Forelimb muscle (tissue), 1 donor: ENCODE results near the gene CD40. TPM values are rescaled to one million over a fixed set of nuclear protein-coding genes. Genes with fewer than 3 reads are reported as not detected.
"Not testable (repeated sequence)": the region's sequence is repeated elsewhere in the genome, so short reads cannot be mapped to it uniquely, and the experiment has no call there.

ENCODE experiments used
- DNase-seq: peaks from one replicate; pipeline ENCODE4 v3.0.0-alpha.2; 2013; ENCODE audit warnings: low read depth
- polyA plus RNA-seq: library from polyadenylated mRNA; unstranded; fragments of 120-200 nt; gene quantifications from one replicate; pipeline ENCODE4 v1.2.1, GENCODE V29; 2013; ENCODE audit not compliant: insufficient read length

CD40 gene
- polyA plus RNA-seq, 1 donor, result 7.4 TPM

DNA sequence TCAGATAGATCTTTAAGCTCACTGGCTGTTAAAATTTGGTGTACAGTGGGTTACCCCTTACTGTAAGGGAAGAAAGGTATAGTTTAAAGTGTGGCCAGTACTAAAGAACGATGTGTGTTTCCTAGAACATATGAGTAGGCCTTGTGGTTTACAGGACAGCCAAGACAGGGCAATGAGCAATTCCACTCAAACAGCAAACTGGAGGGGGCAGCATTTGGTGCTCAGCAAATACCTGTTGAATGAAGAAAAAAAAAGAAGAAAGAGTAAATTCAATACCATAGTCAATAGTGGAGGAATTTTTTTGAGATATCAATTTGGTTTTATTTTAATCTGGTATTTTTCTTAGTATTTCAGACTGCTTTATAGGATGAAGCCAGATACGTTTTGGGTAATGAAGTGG lies 24.6 kb upstream of the CD40 start:
- DNase-seq, result no peak

DNA sequence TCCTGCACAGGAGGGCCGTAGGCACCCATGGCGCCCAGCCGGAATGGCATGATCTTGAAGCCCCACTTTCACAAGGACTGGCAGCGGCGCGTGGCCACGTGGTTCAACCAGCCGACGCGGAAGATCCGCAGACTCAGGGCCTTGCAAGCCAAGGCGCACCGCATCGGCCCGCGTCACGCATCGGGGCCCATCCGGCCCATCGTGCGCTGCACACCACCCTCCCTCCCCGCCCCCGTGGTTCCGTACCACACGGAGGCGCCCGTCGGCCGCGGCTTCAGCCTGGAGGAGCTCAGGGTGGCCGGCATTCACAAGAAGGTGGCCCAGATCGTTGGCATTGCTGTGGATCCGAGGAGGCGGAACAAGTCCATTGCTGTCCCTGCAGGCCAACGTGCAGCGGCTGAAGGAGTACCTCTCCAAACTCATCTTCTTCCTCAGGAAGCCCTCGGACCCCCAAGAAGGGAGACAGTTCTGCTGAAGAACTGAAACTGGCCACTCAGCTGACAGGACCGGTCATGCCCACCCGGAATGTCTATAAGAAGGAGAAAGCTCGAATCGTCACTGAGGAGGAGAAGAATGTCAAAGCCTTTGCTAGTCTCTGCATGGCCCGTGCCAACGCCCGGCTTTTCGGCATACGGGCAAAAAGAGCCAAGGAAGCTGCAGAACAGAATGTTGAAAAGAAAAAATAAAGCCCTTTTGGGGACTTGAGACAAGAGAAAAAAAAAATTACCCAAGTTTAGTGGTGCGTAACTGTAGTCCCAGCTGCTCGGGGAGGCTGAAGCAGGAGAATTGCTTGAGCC lies 18.4 kb upstream of the CD40 start:
- no peak for DNase-seq

DNA sequence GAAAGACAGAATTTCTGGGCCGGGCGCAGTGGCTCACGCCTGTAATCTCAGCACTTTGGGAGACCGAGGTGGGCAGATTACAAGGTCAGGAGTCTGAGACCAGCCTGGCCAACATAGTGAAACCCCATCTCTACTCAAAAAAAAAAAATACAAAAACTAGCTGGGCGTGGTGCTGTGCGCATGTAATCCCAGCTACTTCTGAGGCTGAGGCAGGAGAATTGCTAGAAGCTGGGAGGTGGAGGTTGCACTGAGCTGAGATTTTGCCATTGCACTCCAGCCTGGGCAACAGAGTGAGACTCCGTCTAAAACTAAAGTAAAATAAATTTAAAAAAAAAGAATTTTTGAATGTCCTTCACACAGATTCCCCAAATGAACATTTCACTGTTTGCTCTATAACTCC lies 17.7 kb upstream of the CD40 start:
- not testable (repeated sequence) for DNase-seq

DNA sequence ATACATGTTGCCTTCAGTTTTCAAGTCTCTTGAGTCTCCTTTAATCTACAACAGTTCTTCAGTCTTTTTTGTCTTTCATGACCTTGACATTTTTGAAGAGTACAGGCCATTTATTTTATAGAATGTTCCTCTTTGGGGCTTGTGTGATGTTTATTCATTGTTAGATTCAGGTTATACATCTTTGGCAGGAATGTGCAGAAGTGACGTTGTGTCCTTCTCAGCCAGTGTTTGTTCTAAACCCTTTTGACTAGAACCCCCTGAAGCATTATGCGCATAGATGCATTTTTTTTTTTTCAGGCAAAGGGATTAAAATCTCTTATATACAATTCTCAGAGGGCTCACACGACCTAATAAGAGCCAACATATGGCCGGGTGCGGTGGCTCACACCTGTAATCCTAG lies 17.1 kb upstream of the CD40 start:
- DNase-seq, result no peak

DNA sequence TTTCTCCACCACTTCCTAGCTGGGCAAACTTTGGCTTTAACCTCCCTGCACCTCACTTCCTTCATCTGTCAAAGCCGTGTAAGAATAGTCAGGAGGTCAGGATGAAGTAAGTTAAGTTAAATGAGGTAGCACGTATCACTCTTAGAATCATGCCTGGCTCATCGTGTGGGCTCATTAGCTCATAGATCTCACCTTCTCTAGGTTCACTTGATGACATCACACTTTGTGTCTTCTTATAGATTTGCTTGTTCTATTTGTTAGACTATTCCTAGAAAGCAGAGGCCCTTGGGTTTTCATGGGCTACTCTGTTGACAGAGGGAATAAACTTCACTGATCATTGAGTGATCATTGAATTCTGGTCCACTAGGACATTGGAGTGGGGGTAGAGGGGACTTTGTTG lies 16.2 kb upstream of the CD40 start:
- no peak for DNase-seq

DNA sequence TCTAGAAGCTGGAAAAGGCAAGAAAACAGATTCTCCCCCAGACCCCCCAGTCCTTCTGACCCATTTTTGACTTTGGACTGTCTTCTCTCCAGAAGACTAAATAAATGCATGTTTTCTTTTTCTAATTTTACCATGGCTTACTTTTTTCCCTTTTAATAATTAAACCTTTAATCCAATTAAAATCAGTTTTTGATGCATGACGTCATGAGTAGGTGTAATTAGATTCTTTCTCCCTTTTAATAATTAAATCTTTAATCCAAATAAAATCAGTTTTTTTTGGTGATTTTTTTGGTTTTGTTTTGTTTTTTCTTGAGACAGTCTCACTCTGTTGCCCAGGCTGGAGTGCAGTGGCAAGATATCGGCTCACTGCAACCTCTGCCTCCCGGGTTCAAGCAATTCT lies 15.2 kb upstream of the CD40 start:
- no peak for DNase-seq

DNA sequence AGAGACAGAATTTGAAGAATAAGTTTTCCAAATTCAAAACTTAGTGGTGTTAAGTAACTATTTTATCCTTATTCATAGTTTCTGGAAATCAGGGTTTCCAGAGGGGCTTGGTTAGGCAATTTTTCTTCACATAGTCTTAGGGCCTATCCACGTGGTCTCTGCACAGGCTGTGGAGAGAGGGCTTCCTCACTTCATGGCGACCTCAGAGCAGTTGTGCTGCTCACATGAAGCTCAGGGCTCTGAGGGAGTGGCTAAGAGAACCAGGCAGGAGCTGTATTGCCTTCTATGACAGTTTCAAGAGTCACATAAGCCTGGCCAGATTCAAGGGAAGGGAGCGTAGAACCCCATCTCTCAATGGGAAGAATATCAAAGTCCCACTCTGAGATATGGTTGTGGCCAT lies 13.9 kb upstream of the CD40 start:
- DNase-seq, result no peak

DNA sequence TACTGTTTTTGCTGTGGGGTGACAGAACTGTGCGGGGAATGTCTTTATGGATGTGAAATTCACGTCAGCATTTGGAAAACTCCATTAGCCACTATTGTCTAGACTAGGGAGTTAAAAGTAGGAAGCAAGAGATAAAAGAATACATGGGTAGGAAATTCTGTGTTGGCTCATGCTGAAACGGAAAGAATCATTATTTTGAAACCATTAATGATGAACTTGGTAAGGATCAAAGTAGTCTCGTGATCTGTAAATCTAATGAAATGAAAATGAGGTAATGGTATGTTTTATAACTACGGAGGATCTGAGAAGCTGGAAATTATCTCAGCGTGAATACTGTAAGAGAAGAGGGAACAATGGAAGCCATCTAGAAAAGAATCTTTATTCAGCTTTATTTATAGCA lies 11.1 kb upstream of the CD40 start:
- no peak for DNase-seq

DNA sequence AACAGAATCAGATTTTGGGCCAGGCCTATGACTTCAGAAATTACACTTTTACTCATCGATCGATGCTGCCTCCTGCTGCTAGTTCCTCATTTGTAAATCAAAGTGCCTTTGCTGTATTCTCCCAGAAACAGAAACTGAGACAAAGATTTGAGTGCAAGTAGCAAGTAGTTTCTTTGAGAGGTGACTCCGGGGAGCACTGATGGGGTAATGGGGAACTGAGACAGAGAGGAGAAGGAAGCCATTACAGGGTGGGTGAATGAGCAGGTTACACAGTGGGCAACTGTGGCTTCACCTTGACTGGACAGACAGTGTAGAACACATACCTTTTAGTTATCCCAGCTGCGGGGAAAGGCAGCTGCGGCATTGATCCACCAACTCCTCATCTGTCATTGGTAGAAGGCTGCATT lies 9.7 kb upstream of the CD40 start:
- no peak for DNase-seq

DNA sequence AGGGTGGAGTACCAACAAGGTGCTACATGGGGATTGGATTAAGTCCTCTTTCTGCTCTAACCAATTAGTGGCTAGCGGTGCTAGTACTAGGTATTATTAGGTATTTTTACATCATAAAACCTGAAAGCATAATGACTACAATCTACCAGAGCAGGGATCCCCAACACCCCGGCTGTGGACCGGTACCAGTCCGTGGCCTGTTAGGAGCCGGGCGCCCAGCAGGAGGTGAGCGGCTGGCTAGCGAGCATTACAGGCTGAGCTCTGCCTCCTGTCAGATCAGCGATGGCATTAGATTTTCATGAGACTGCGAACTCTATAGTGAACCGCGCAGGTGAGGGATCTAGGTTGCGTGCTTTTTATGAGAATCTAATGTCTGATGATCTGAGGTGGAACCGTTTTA lies 9.1 kb upstream of the CD40 start:
- DNase-seq, result no peak

DNA sequence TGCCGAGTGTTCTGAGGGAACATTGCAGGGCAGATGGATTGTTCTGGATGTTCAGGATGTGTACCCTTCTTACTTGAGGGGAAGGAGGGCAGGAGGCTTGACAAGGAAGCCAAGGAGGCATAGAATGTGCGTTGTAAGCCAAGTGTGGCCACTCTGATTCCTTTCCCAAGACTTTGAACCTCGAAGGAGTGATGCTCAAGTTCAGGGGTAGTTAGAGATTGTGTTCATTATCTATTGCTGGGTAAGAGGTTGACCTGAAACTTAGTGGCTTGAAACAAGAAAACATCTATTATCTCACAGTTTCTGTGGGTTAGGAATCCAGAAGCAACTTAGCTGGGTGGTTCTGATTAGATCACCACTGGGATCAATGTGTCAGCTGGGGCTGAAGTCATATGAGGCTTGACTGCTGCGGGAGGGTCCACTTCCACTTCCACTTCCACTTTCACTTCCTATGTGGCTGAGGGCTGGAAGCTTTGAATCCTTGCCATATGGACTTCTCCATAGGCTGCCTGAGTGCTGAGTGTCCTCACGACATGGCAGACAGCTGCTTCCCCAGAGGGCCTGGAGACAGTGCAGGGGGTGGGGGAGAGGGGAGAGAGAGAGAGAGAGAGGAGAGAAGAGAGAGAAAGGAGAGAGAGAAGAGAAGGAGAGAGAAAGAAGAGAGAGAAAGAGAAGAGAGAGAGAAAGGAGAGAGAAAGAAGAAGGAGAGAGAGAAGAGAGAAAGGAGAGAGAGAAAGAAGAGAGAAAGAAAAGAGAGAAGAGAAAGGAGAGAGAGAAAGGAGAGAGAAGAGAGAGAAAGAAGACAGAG lies 6.9 kb upstream of the CD40 start:
- no peak for DNase-seq

DNA sequence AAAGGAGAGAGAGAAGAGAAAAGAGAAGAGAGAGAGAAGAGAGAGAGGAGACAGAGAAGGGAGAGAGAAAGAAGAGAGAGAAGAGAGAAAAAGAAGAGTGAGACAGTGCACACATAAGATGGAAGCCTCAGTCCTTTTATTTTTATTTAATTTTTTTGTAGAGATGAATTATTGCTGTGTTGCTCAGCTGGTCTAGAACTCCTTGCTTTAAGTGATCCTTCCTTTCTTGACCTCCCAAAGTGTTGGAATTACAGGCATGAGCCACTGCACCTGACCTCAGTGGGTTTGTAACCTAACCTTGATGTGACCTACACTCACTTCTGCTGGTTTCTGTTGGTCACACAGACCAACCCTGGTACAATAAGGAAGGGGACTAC lies 6.3 kb upstream of the CD40 start:
- no peak for DNase-seq

DNA sequence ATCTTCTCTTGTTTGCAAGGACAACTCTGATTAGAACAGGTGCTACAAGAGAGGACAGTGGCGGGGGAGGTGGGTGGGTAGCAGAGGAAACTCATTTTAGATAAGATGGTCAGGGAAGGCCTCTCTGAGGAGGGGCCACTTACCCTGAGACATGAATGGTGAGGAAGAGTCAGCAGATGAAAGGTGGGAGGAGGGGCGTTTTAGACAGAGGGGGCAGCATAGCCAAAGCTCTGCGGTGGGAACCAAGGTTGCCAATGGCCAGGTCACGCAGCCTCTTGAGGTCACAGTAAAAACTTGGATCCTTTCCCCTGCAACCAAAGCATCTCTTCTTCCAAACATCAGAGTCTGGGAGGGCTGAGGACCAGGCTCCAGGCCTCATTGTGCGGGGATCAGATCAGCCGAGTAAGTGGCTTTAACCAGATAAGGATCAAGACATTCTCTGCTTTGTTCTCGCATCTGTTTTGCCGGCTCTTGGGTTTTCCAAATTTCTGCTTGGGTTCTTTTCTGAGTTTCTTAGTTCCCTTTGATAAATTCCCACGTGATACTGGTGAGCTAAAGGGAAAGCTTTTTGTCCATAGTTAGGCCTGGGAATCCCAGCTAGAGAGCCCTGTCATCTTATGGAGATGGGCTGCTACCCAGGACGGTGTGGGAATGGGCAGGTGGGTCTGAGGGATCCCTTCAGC lies 5.5 kb upstream of the CD40 start:
- DNase-seq, result no peak

DNA sequence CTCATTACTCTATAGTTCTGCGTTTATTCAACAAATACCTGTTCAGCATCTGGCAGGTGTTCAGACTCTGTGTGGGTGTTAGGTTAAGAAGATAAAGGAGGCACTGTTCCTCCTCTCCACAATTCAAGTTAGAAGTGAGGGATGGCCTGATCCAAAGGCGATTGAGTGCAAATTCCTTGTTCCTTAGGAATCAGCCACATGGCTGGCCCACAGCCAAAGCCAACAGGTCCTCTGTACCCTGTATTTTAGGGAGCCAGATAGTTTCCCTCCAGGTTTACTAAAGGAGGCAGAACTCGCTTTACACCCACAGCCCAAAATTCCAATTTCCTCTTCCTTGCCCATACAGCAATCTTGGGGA lies 5.0 kb upstream of the CD40 start:
- no peak for DNase-seq

DNA sequence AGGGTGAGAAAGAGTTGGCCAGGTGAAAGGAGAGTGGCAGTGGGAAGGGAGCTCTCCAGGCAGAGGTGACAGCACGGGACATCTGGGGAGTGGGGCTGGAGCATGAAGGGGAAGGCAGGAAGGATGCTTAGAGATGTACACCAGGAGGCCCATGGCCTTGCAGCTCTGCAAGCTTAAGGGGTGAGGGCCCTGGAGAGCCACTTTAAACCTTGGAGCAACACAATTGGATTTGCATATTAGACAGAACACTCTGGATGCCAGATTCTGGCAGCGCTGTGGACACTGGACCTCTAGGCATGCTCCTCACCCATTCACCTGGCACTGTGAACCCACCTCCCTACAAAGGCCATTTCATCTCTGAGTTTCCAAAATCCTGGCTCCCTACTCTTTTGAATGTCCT lies 3.7 kb upstream of the CD40 start:
- no peak for DNase-seq

DNA sequence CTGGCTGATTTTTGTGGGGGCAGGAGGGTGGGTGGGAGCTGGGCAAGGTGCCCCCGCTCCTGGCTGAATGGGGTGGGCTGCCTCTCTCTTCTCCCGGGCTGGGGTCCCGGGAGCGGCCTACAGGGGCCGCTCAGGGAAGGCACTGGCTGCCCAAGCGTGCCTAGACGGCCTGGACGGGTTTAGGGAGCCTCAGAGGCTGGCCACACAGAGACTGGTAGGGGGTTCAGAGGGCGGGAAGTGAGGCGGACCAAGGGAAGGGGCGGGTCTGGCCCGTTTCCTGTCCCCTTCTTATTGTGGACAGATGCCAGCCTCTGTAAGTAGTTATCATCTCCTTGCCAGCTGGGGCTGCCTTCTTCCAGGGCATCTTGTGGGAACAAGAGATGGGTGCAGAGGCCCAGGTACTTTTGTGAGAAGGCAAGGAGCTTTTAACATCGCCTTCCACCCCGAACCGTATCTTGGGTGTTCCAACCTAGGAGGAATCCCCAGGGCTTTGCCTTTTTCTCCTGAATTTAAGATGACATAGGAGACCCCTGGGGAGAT lies 437 bp downstream of the CD40 start:
- DNase-seq, result no peak

DNA sequence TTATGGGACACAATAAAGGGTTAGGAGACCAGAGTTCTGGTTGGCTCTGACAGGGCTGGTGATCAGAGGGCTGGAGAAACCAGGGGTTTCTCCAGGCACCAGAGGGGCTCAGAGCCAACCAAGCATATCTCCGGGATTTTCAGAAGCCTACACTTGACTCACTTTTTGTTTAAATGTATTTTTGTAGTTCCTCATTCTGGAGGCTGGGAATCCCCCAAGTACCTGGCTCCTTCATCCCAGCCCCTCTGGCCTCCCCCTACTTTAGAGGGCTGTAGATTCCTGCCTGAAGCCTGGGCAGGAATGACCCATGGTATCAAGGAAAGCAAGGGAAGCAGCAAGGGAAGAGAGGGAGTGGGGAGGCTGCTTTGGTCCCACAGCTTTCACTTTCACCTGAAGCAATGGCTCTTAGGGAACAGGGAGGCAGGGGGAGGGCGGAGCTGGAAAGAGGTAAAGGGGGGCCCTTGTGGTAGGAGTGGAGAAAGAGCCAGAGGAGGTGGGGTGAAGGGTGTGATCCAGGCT lies 973 bp downstream of the CD40 start:
- no peak for DNase-seq

DNA sequence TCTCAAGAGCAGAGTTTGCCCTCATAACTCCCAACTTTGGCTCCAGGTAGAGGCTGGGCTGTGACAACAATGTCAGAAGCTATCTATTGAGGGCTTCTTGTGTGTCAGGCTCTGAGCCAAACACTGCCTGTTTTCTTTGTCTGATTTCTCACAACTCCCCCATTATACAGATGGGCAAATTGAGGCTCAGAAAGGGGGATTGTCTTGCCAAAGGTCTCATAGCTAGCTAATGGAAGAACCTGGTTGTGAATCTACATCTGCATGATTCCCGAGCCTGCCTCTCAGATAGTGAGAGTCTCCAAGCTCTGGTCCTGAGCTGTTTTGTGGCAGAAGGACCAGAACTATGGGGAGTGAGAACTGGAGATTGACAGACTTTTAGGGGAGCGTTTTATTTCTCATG lies 1.4 kb downstream of the CD40 start:
- DNase-seq, result no peak

DNA sequence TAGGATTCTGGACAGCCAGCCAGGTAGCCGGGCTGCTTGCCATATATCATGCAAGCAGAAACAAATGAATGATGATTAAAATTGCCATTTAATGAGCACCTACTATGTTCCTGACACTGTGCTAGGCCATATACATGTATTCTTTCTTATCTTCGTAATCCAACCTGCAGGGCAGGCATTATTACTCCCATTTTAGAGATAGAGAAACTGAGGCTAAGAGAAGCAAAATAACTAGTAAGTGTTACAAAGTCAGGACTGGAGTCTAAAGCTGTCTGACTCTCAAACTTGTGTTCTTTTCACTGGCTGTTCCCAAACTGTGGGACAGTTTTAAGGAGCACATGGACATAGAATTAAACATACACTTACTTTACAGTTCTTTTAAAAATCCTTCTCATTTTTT lies 2.0 kb downstream of the CD40 start:
- no peak for DNase-seq

DNA sequence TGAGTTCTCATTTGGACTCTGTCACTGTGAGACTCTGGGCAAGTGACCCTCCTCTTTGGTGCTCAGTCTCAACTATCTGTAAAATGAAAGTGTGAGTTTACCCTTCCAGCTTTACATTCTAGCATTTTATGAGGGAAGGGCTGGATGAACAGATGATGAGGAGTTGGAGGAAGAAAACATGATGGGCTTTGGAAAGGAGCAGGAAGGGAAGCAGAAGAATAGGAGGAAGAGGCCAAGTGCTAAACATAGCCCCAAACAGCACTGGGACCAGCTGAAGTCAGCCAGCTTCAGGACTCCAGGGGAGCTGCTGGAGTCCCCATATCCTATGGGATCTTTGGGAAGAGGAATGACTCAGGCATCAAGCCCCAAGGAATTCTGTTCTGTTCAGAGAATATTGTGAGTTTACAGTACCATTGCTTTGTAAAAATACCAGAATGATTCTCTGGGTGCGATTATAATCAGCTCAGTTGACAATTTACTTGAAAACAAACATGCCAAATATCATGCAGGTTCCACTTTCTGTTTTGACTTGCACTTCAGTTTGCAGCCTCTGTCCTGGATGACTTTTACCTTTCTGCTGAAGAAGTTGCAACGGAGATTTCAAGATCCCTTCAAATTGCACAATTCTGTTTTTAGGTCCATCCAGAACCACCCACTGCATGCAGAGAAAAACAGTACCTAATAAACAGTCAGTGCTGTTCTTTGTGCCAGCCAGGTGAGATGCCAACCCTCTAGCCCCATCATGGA lies 3.2 kb downstream of the CD40 start:
- no peak for DNase-seq

DNA sequence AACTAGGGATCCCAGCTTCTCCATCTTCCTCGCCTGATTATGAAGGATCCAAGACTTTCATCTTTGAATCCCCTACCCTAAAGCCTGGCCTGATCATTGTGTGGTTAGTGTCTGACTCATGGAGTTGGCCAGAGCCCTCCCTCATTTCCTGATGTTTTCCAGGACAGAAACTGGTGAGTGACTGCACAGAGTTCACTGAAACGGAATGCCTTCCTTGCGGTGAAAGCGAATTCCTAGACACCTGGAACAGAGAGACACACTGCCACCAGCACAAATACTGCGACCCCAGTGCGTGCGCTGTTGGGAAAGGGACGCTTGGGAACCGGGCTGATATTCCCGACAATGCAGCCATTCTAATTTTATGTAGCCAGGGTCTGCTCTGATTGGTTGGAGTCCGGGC lies 4.0 kb downstream of the CD40 start:
- no peak for DNase-seq
